ENCODE measurements around the gene HOXD11.

- no peak for TF ChIP-seq CTCF (IDR thresholded peaks at IDR 0.05)
- no peak for TF ChIP-seq POLR2A (IDR thresholded peaks at IDR 0.05)
Measured at GRCh38 chr2:176137252-176137580, 30.1 kb downstream of the HOXD11 start.

All from breast epithelium (tissue), 3 donors.